Natural killer cell treated with Interleukin-12 subunit alpha and Interleukin-12 subunit beta and Interleukin-15 and Interleukin-18, amount 100 ng/mL, for 72 hours (primary cell): Measurements from ENCODE around the gene ZBTB45. TPM values are rescaled to one million over a fixed set of nuclear protein-coding genes. Genes with fewer than 3 reads are reported as not detected.

ENCODE experiments used
- ATAC-seq, 2 donors: fragments of 150-1000 bp; cut with Tn5 transposase in 1 of 2; sonication (Bioruptor Pico), chemical (Tn5 transposase) in 1 of 2; 2 replicates each; pipeline ENCODE4 v1.10.0; 2021
- DNase-seq: peaks from one replicate; pipeline ENCODE4 v3.0.0; 2022; ENCODE audit warnings: low spot score
- H3K27ac Mint-ChIP-seq, 2 donors: 1 replicate in 1 of 2; 2 replicates in 1 of 2; pipeline ENCODE4 v1.8.0; 2022; ENCODE audit warnings: mixed read lengths in 2 of 2, mild to moderate bottlenecking in 1 of 2, moderate library complexity in 1 of 2
- H3K27me3 Mint-ChIP-seq, 2 donors: 1 replicate in 1 of 2; 2 replicates in 1 of 2; pipeline ENCODE4 v1.8.0; 2022; ENCODE audit warnings: mixed read lengths in 2 of 2
- H3K36me3 Mint-ChIP-seq: one replicate; pipeline ENCODE4 v1.8.0; 2022; ENCODE audit warnings: mixed read lengths
- H3K4me1 Mint-ChIP-seq, 2 donors: 1 replicate in 1 of 2; 2 replicates in 1 of 2; pipeline ENCODE4 v1.8.0; 2022; ENCODE audit warnings: low read depth in 2 of 2, mixed read lengths in 2 of 2, mild to moderate bottlenecking in 1 of 2
- H3K4me3 Mint-ChIP-seq: one replicate; pipeline ENCODE4 v1.8.0; 2022; ENCODE audit warnings: mixed read lengths
- H3K9me3 Mint-ChIP-seq: 2 replicates; pipeline ENCODE4 v1.8.0; 2022; ENCODE audit warnings: mixed read lengths
- total RNA-seq, 2 donors: library from RNA; stranded (reverse); gene quantifications; one replicate each; pipeline ENCODE4 v1.2.3, GENCODE V29; 2022

Gene ZBTB45
- total RNA-seq, 2 donors from 2014 or later = 18.0 to 25.9 TPM

DNA sequence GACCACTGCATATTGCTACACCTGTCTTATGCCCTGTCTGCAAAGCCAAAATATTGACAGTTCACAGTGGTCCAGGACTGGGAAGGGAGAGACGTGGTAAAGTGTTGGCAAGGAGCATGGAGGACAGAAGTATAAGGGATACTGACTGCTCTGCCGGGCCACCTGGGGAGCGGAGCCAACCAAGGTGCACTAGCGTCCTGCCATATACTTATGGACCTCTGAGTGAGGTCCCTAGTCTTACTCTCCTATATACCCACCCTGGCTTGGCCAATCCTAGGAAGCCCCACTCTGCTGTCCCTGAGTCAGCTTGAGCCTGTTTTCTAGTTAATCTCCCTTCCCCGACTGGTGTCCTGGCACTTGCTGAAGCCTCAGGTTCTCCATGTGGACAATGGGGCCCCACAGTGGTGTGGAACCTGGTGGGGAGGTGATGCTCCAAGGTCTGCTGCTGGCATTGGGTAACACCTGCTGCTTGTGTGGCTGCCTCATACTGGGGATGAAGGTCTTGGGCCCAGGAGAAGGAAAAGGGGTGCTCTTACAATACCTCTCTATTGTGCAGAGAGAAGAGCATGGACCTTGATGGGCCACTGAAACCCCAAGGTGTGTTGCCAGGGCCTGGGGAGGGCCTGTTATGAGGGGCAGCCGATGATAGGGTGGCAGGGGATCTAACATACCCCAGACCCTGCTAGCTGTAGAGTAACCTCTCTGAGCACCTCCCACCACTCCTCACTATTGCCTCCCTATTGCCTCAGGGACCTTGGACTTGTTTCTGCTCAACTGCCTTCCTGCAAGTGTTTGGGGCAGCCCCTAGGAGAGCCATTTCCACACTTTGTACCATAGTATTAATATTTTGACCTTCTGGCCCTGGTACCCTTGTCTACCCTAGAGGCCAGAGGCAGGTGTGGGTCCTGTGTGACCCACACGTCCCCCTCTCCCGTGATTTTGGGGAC lies 17.5 kb upstream of the ZBTB45 start:
- Mint-ChIP-seq H3K27ac (no peak overlapping the region), H3K4me1 (peaks cover 0 to 3% of the 10 kb centered on the region in 2 donors), H3K27me3 (peaks cover 9 to 12% of the 10 kb centered on the region in 2 donors), H3K4me3 (no peak overlapping the region), H3K36me3 (no peaks in the 10 kb centered on the region), H3K9me3 (no peaks in the 10 kb centered on the region)
- peak; percentile 17 to 28 for ATAC-seq
- DNase-seq = no peak

DNA sequence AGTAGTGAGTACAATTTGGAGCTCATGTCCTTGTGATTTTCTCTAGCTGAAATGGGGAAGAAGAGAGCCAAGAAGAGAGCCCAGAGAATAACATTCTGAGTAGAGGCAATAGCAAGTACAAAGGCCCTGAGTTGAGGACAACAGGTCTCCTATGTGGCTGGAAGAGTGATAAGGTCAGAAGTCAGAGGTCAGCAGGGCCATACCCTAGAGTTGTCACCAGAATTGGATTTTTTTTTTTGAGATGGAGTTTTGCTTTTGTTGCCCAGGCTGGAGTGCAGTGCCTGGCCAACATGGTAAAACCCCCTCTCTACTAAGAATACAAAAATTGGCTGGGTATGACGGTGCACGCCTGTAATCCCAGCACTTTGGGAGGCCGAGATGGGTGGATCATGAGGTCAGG lies 16.2 kb upstream of the ZBTB45 start:
- Mint-ChIP-seq H3K4me1 (peaks cover 0 to 3% of the 10 kb centered on the region in 2 donors), H3K27ac (no peak overlapping the region), H3K9me3 (no peaks in the 10 kb centered on the region), H3K4me3 (no peak overlapping the region), H3K27me3 (peaks cover 11 to 24% of the 10 kb centered on the region in 2 donors), H3K36me3 (no peaks in the 10 kb centered on the region)
- no peak for ATAC-seq
- no peak for DNase-seq

DNA sequence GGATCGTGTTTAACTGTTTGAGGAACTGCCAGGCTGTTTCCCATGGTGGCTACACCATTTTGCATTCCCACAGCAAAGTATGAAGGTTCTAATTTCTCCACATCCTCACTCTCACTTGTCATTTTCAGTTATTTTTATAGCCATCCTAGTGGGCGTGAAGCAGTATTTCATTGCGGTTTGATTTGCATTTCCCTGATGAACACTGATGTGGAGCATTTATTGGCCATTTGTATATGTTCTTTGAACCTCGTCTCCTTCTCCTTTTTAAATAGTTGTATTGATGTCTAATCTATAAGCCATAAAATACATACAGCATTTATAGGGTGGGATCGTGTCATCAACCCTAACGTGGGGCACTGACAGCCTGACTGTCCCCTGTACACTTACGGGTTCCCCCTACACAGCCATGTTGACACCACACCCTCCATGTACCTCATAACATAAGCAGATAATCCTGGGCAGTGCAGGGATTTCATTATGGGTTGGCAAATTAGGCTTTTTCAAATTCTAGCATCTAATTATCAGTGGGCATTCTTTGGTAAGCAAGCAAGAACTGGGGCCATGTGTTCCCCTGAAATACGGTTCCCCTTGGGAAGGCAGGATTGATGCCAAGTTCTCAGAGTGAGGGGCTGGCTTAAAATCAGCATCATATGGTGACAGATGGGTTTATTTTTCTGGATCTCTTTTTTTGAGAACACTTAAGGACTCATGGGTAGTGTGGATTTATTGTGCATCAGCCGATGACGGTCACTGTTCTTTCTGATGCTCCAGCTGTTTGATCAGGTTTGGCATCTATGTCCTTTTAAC lies 11.6 kb upstream of the ZBTB45 start:
- ATAC-seq (no peak), DNase-seq (no peak)
- no peak overlapping the region for H3K4me3 Mint-ChIP-seq
- no peak overlapping the region for H3K27ac Mint-ChIP-seq
- peaks cover 2 to 16% of the 10 kb centered on the region in 2 donors for H3K27me3 Mint-ChIP-seq
- no peaks in the 10 kb centered on the region for H3K4me1 Mint-ChIP-seq
- no peaks in the 10 kb centered on the region for H3K9me3 Mint-ChIP-seq
- no peaks in the 10 kb centered on the region for H3K36me3 Mint-ChIP-seq

DNA sequence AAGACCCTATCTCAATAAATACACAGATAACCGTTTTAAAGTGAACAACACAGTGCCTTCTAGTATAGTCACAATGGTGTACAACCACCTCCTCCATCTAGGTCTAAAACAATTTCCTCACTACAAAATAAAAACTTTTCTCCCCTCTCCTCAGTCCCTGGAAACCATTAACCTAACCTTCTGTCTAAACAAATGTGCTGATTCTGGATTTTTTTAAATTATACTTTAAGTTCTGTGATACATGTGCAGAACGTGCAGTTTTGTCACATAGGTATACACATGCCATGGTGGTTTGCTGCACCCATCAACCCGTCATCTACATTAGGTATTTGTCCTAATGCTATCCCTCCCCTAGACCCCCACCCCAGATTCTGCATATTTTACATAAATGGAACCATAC lies 9.8 kb upstream of the ZBTB45 start:
- no peaks in the 10 kb centered on the region for H3K9me3 Mint-ChIP-seq
- H3K4me3 Mint-ChIP-seq = no peak overlapping the region
- no peak overlapping the region for H3K27ac Mint-ChIP-seq
- no peaks in the 10 kb centered on the region for H3K4me1 Mint-ChIP-seq
- ATAC-seq (no peak), DNase-seq (no peak)
- no peaks in the 10 kb centered on the region for H3K36me3 Mint-ChIP-seq
- H3K27me3 Mint-ChIP-seq = peaks cover 2 to 16% of the 10 kb centered on the region in 2 donors

DNA sequence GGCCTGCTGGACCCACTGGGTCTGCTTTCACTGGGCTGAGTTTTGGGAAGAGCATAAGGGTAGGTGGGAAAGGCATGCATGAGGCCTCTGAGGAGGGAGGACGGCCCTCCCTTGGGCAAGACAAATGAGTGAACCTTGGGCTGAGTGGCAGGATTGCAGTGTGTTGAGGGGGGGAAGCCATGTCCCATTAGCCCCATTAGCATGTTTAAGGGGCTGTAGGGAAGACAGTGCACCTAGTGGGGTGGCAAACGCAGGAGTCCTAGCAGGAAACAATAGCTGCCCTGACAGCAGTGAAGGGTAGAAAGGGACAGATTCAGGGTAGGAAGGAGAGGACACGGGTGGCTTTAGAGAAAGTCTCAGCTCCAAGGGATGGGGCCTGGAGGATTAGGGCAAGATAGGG lies 3.1 kb upstream of the ZBTB45 start:
- Mint-ChIP-seq H3K36me3 (no peaks in the 10 kb centered on the region), H3K27ac (peak overlapping the region in 1 of 2 donors; percentile 47), H3K9me3 (no peaks in the 10 kb centered on the region), H3K27me3 (no peaks in the 10 kb centered on the region), H3K4me1 (peaks cover 23 to 29% of the 10 kb centered on the region in 2 donors), H3K4me3 (no peak overlapping the region)
- ATAC-seq (no peak), DNase-seq (no peak)

DNA sequence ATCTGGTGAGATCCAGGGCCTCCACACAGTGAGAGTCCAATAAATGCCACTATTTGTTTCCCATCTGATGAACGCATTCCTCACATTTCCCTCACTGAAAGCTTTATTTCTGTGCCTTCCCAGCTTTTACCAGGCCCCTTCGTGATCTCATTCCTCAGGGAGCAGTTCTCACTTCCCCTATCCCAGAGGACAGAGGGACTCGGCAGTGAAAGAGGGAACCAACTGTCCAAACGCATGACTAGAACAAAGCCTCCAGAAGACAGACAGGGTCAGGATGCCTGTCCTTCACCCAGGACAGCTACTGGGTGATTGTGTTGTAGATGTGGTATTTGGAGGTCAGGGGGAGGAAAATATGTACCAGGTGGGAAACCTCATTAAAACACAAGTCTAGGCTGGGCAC lies 2.0 kb upstream of the ZBTB45 start:
- ATAC-seq (no peak), DNase-seq (no peak)
- Mint-ChIP-seq H3K9me3 (no peaks in the 10 kb centered on the region), H3K4me1 (peaks cover 23 to 29% of the 10 kb centered on the region in 2 donors), H3K27ac (no peak overlapping the region), H3K27me3 (no peaks in the 10 kb centered on the region), H3K4me3 (peak overlapping the region; percentile 37), H3K36me3 (no peaks in the 10 kb centered on the region)

DNA sequence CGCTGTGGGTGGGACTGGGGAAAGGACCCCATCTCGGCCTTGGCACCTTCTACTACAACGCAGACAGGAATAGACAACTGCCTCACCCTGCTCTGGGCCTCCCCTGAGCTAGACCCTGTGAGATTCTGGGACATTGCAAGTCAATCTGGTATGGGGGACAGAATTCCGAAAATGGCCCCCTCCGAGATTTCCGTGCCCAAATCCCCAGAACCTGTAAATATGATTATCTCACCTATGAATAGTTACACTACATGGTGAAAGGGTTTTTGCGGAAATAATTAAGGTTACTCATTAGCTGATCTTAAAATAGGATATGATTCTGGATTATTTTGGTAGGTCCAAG lies 618 bp upstream of the ZBTB45 start:
- no peaks in the 10 kb centered on the region for H3K9me3 Mint-ChIP-seq
- peak overlapping the region; percentile 96 to 98 for H3K27ac Mint-ChIP-seq
- DNase-seq (no peak), ATAC-seq (no peak)
- peak overlapping the region; percentile 99 for H3K4me3 Mint-ChIP-seq
- H3K27me3 Mint-ChIP-seq = no peaks in the 10 kb centered on the region
- H3K4me1 Mint-ChIP-seq = peaks cover 32 to 37% of the 10 kb centered on the region in 2 donors
- no peaks in the 10 kb centered on the region for H3K36me3 Mint-ChIP-seq

DNA sequence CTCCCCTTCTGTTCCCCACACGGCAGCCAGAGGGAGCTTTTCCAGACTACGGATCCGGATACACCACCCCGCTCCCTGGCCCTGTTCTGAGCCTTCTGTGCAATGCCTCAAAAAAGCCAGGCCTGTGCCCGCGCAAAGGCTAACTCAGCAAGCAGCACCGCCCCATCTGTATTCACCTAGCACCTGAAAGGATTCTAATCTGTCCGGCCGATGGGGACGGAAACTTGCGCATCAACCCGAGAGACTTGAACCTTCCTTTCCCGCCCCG lies 589 bp downstream of the ZBTB45 start:
- no peaks in the 10 kb centered on the region for H3K27me3 Mint-ChIP-seq
- DNase-seq (no peak), ATAC-seq (peak in 1 of 2 donors; percentile 10)
- peak overlapping the region; percentile 99 for H3K4me3 Mint-ChIP-seq
- H3K27ac Mint-ChIP-seq = peak overlapping the region; percentile 96 to 98
- H3K36me3 Mint-ChIP-seq = no peaks in the 10 kb centered on the region
- peaks cover 38 to 39% of the 10 kb centered on the region in 2 donors for H3K4me1 Mint-ChIP-seq
- H3K9me3 Mint-ChIP-seq = no peaks in the 10 kb centered on the region

DNA sequence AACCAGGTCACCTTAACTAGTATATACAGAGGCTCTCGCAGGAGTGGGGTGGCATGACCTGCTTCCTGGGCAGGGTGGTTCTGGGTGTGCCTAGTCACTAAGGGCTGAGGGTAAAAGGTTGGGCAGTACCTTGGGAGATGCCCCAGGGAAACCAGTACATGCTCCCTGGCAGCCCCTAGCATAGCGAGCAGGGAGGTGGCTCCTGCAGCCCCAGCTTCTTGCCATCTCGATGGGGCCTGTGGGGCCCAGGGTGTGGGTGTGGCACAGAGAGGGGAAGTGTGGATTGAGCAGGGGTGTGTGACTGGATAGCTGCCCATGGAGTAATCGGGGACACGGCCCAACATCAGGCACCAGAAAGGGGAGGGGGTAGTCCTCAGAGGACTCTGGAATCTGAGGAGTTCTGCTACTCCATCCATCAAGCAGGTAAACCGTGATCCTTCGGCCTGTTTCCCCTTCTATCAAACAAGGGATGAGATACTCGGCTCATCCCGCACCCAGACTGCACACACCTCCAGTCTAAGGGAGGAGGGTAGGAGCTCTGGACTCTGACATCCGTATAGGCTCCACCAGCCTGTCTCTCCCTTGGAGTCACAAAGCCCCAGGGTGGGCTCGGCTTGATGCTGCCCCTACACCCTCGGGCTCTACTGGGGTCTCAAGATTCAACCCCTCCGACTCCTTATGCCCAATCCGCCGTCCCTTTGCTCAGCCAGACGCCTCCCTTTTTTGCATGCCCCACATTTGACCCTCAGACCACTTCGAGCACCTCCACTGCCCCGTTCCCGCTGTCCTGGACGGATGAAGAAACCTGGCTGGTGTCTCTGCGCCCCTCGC lies 1.1 kb downstream of the ZBTB45 start:
- peaks cover 38 to 43% of the 10 kb centered on the region in 2 donors for H3K4me1 Mint-ChIP-seq

DNA sequence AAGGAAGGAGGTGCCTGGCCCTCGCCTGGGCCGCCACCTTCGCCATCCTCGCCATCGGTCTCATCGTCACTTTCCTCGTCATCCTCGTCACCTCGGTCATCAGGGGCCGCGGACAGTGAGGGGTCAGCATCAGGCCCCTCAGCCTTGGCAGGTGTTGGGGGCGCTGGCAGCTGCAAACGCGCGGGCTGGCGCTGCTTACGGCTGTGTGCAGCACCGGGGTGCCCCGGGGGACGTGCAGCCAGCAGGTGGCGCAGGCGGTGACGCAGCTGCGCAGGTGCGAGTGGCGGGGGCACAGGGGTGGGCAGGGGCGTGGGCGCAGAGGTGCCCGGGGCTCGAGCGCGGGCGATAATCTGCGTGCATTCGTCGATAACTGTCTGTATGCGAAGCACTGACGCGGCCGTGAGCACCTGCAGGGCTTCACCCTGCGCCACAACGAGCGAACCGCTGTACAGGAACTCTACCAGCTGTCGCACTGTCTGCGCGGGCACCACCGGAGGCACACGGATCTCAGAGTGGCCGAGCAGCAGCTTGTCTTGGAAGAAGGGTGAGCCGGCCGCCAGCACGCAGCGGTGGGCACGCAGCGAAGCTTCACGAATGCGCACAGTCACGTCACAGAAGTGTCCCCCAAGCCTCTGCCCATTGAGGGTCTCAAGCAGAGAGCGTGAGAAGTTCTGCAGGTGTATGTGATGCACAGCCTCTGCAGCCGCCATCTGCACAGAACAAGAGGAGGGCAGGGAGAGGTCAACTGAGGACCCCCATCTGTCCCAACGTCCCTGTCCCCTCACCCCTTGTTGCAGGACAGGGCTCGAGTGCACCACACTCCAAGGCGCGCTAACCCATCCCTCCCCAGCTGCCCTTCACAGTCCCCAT lies 2.4 kb downstream of the ZBTB45 start:
- no peak for DNase-seq
- no peaks in the 10 kb centered on the region for H3K9me3 Mint-ChIP-seq
- no peaks in the 10 kb centered on the region for H3K27me3 Mint-ChIP-seq
- ATAC-seq = no peak
- peaks cover 38 to 40% of the 10 kb centered on the region in 2 donors for H3K4me1 Mint-ChIP-seq
- H3K27ac Mint-ChIP-seq = no peak overlapping the region
- no peaks in the 10 kb centered on the region for H3K36me3 Mint-ChIP-seq
- H3K4me3 Mint-ChIP-seq = peak overlapping the region; percentile 99

More for the DNA sequence above, 1.1 kb downstream of the ZBTB45 start:
- DNase-seq (no peak), ATAC-seq (no peak)
- Mint-ChIP-seq H3K27ac (peak overlapping the region; percentile 96 to 98), H3K4me3 (peak overlapping the region; percentile 99), H3K9me3 (no peaks in the 10 kb centered on the region), H3K36me3 (no peaks in the 10 kb centered on the region), H3K27me3 (no peaks in the 10 kb centered on the region)

DNA sequence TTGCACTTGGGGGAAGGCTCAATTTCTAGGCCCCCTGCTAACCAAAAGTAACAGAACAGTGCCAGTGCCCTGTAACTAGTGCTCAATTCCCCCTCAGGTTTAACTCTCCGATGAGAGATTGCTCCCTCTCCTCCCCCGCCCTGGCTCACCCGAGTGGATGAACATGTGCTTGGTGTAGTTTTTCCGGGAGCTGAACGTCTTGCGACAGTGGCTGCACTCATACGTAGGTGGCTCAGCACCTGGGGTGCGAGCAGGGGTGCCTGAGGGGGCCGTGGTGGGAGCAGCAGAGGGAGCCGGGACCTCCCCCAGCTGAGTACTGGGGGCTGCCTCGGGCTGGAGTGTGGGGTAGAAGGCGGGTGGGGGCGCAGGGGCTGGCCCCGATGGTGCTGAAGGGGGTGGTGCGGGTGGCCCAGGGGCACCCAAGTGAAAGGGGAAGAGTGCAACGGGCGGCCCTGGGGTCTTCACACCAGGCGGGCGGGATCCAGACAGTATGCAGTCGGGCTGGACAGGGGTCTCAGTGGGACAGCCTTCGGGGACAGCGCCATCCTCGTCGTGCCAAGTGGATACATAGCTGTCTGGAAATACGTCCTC lies 3.3 kb downstream of the ZBTB45 start:
- H3K27ac Mint-ChIP-seq = peak overlapping the region in 1 of 2 donors; percentile 40
- H3K27me3 Mint-ChIP-seq = no peaks in the 10 kb centered on the region
- DNase-seq (no peak), ATAC-seq (no peak)
- no peaks in the 10 kb centered on the region for H3K9me3 Mint-ChIP-seq
- H3K4me1 Mint-ChIP-seq = peaks cover 38 to 40% of the 10 kb centered on the region in 2 donors
- H3K4me3 Mint-ChIP-seq = no peak overlapping the region
- no peaks in the 10 kb centered on the region for H3K36me3 Mint-ChIP-seq

DNA sequence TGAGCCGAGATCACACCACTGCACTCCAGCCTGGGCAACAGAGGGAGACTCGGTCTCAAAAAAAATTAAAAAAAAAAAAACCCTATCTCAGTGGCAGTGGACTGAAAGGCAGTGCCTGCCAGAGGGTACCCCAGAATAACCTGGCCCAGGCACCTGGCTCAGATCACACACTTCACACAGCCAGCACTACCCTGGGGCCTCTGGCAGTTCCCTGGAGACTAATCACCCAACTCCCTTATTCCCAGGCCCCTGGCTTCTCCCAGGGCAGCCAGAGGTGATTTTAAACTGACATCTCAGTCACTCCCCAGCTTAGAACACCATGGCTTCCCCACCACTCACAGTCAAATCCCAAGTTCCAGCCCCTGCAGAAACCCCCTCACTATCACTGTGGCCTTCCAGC lies 4.4 kb downstream of the ZBTB45 start:
- Mint-ChIP-seq H3K4me3 (peak overlapping the region; percentile 75), H3K27ac (peak overlapping the region; percentile 40 to 49), H3K27me3 (no peaks in the 10 kb centered on the region), H3K9me3 (no peaks in the 10 kb centered on the region), H3K36me3 (no peaks in the 10 kb centered on the region), H3K4me1 (peaks cover 34 to 39% of the 10 kb centered on the region in 2 donors)
- ATAC-seq = no peak
- no peak for DNase-seq
